UCSD-AML1 (cell line): ENCODE data around the gene ZMIZ1.

Source experiments
- DNase-seq: peaks from one replicate; lab custom pipeline; 2025; ENCODE audit not compliant: unreplicated experiment; lab: John Stamatoyannopoulos, UW

Gene ZMIZ1

GRCh38 chr10:79224992-79225391 lies 156.2 kb downstream of the ZMIZ1 start:
- DNase-seq = no peak

DNA sequence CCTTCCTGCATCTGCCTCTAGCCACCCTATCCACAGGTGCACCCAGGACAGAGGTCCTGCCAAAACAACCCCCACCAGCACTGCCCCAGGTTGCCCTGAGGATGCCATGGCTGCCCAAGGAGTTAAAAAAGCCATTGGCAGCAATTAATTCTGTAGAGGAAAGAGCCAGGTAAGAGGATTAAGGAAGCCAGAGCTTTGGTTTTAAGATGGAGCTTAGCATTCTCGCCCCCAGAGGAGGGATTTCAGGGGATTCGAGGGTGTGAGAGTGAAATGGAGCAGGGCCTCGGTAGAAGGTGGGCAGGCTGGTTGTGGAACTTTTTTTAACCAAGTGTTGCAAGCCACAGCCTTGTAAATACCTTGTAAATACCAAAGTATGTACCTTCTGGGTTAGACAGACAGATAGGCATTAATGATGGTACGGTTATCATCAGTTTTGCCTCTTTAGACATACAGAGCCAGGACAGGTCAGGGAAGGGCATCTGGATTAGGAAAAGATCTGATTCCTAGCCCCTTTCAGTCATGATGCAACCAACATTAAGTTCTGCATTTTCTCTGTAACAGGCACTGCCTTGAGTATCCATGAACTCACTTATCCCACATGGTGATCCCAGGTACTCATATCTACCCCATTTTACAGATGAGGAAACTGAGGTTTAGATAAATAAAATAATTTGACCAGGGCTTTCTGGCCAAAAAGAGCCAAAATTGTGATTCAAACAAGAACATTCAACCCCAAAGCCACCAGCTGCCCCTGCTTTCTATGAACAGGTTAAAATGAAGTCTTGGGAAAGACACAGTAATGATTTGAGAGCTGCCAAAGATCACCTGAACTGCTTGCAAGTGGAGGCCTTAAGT lies 157.9 kb downstream of the ZMIZ1 start:
- no peak for DNase-seq

GRCh38 chr10:79229071-79229541 lies 160.3 kb downstream of the ZMIZ1 start:
- no peak for DNase-seq

DNA sequence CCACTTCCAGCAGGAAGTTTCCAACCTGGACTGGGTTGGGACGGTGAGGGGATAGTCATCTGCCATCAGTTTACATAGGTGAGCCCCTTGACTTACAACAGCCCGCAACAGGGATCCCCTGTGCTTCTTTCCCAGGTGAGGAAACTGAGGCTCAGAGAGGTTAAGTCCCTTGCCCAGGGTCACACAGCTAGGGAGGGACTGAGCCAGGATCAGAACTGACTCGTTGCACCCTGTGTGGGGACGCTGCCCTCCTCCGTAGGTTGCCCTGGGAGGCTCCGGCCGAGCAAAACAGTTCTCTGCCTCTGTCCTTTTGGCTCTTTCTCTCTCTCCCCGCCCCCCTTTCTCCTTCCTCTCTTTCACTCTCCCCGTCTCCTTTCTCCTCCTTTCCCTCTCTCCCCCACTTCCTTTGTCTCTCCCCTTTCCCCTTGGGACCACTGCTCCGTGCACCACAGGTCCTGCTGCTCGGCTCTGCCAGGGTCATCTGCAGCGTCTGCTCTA lies 161.1 kb downstream of the ZMIZ1 start:
- DNase-seq = no peak

DNA sequence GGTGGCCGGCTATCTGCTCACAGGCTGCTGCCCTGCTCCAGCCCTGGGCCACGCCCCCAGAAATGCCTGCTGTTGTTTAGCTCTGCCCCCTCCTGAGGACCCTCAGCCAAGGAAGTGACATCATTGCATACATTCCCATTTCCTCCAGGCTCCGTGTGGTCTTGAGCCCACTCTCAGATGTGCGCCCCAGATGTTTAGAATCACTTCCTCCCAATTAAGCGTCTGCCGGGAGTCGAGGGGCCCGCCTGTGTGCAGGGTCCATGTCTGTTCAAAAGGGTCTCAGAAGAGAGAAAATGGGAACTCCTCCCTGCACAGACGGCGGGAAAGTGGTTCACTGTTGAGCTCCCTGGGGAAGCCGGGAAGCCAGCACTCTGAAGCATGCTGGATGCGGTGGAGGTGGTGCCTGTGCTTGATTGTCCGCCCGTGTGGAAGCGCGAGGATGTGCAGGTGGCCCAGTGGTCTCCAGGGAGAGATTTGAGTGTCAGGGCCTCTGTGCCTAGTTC lies 161.6 kb downstream of the ZMIZ1 start:
- no peak for DNase-seq

- DNase-seq = no peak
Measured at GRCh38 chr10:79230850-79231249, 162.1 kb downstream of the ZMIZ1 start.

- no peak for DNase-seq
Measured at GRCh38 chr10:79231908-79232307, 163.1 kb downstream of the ZMIZ1 start.

DNA sequence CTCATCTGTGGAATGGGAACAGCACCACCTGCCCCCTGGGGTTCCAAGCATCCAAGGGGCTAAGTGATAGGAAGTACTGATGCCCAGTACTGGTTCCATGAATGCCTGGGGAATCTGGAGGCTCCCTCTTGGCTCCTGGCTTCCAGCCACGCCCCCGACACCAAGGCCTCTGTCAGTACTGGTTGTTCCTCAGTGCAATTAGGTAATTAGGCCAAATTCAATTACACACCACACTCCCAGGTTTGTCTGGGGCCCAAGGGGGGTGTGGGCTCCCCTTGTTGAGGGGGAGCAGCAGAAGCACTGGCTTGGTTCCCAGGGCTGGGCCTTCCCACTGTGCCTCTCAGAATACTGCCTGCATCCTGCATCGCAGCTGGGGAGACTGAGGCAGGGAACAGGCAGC lies 164.1 kb downstream of the ZMIZ1 start:
- no peak for DNase-seq

- DNase-seq = no peak
Measured at GRCh38 chr10:79234391-79235315, 165.9 kb downstream of the ZMIZ1 start.

- DNase-seq = no peak
Measured at GRCh38 chr10:79235765-79236432, 167.1 kb downstream of the ZMIZ1 start.

DNA sequence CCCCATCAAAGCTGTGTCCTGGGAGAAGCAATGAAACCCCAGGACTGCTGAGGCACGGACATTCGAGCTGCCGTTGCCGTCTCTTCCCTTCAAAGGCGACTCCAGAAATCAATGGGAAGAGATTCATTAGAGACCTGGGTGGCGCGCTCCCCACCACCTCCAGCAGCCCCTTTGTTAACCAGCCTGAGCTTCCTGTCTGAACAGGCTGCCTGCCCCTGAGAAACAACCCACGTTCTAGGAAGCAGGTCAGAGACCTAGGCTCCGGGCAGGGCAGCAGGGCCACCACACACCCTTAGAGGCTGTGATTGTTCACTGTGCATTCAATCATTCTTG lies 167.6 kb downstream of the ZMIZ1 start:
- DNase-seq = no peak

GRCh38 chr10:79237454-79238157 lies 168.8 kb downstream of the ZMIZ1 start:
- DNase-seq = peak; percentile 40

DNA sequence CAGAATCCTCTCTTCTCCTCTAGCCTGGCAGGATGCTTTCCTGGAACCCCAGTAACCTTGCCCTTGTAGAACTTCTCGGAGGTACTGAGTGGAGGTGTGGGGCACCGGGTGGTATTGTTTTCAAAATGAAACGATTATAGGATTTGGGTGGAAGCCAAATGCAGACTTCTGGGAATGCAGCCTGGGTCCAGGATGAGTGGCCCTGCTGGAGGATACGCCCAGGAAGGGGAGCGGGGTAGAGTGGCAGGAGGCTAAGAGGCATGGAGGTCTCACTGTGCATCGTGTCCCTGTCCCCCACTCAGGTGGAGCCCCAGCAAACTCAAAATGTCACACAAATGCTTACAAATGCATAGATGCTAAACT lies 169.4 kb downstream of the ZMIZ1 start:
- DNase-seq = no peak

GRCh38 chr10:79238606-79239005 lies 169.8 kb downstream of the ZMIZ1 start:
- no peak for DNase-seq

DNA sequence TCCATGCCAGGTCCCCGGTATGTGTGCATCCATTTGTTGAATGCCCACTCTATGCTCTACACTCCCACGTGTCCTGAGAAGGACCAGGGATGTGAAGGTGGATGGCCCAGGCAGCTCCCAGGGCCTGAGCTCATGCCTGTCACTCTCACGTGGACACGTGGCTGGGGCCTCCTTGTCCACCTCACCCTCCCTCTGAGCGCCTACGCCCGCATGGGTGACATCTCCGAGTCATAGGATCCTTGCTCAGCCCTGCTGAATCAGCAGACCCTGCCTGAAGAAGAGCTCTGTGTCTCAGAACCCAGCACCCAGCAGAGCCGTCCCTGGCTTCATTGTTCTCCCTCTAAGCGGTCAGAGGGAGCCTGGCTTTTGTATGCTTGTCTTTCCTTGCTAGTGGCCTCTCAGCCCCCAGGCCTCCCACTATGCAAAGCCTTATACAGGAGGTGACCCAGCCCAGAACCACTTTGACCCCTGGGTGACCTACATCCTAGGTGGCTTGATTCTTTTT lies 170.6 kb downstream of the ZMIZ1 start:
- no peak for DNase-seq

GRCh38 chr10:79239924-79240581 lies 171.3 kb downstream of the ZMIZ1 start:
- DNase-seq = no peak

DNA sequence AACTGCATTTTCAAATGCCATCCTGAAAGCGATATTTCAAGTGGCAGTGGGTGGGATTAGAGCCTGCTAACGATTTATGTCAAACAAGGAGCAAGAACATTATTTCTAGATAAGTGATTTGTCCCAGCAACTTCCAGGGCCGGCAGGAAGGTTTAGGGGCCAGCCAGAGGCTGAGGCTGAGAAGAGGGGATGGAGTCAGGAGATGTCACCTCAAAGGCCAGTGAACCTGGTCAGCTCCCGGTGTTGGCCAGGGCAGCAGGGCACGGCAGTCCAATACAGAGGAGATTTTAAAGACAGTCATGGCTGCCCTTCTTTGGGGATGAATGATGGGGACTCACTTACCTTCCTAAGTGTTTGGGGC lies 172.8 kb downstream of the ZMIZ1 start:
- no peak for DNase-seq

- peak; percentile 86 for DNase-seq
Measured at GRCh38 chr10:79241990-79242619, 173.3 kb downstream of the ZMIZ1 start.

- DNase-seq = no peak
Measured at GRCh38 chr10:79242620-79243152, 173.9 kb downstream of the ZMIZ1 start.
